ENCODE measurements around the gene NDUFB10. TPM values are rescaled to one million over a fixed set of nuclear protein-coding genes. Genes with fewer than 3 reads are reported as not detected.
"Not testable (repeated sequence)": the region's sequence is repeated elsewhere in the genome, so short reads cannot be mapped to it uniquely, and the experiment has no call there.

NDUFB10 gene
- total and polyA plus RNA-seq, 2 donors (not counting 1 experiment from before 2014, with no cell fraction given), result 123 to 149 TPM

DNA sequence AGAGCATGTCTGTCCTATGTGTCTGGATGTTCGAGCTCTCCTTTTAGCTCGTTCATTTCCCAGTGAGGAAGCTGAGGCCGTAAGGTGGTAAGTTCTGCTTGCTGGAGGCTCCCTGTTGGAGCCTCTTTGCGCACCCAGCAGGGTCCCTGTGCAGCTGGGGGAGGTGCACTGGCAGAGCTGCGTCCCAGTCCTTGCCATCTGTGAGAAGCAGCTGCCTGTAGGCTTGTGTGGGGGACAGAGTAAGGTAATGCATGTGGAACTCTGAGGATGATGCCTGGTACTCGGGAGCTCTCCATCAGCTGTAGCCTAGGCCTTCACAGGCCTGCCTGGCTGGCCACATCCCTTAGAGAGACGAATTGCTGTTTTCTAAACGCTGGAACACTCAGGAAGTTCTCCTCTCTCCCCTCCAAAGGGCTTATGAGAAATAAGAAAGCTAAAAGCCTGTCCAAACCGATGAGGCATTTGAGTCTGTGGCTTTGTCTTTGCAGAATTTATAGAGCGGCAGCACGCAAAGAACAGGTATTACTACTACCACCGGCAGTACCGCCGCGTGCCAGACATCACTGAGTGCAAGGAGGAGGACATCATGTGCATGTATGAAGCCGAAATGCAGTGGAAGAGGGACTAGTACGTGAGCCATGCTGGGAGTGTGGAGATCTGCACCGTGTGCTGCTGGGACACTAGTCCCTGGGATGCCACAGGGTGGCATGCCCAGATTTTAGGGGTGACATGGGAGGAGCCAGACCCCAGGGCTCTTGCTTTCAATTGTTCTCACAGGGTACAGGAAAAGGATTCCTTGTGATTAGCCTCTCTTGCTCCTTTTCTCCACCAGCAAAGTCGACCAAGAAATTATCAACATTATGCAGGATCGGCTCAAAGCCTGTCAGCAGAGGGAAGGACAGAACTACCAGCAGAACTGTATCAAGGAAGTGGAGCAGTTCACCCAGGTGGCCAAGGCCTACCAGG lies 1.6 kb downstream of the NDUFB10 start:
- no peaks in the 10 kb centered on the region for H4K20me1 ChIP-seq (ENCODE audit: control insufficient read depth, extremely low read depth, insufficient read depth, low read length)
- peaks cover 9% of the 10 kb centered on the region for H3K4me1 ChIP-seq (ENCODE audit: control insufficient read depth, extremely low read depth, insufficient read depth, low read length)
- DNase-seq (ENCODE audit: low read depth in 2 of 2), result peak; percentile 48 to 49
- peaks cover 51% of the 10 kb centered on the region for H3K79me2 ChIP-seq (ENCODE audit: control insufficient read depth, insufficient read depth, low read length)
- no peak for TF ChIP-seq EZH2 (IDR thresholded peaks at IDR 0.05; ENCODE audit: low read length, missing control alignments)
- TF ChIP-seq, protein P1, sequence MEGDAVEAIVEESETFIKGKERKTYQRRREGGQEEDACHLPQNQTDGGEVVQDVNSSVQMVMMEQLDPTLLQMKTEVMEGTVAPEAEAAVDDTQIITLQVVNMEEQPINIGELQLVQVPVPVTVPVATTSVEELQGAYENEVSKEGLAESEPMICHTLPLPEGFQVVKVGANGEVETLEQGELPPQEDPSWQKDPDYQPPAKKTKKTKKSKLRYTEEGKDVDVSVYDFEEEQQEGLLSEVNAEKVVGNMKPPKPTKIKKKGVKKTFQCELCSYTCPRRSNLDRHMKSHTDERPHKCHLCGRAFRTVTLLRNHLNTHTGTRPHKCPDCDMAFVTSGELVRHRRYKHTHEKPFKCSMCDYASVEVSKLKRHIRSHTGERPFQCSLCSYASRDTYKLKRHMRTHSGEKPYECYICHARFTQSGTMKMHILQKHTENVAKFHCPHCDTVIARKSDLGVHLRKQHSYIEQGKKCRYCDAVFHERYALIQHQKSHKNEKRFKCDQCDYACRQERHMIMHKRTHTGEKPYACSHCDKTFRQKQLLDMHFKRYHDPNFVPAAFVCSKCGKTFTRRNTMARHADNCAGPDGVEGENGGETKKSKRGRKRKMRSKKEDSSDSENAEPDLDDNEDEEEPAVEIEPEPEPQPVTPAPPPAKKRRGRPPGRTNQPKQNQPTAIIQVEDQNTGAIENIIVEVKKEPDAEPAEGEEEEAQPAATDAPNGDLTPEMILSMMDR (conservative IDR thresholded peaks at IDR 0.05 in 1 of 2, IDR thresholded peaks at IDR 0.05 in 1 of 2; ENCODE audit: low read depth in 1 of 2, low read length in 2 of 2), result no peak
- peak overlapping the region; percentile 72 to 84 (median 80) for H3K4me3 ChIP-seq (replicated peaks in 1 of 4; ENCODE audit: control extremely low read depth in 1 of 4, insufficient read depth in 1 of 4, low read depth in 3 of 4, low read length in 4 of 4)
- H3K27ac ChIP-seq (ENCODE audit: insufficient read depth, low read length), result no peak overlapping the region
- no peaks in the 10 kb centered on the region for H3K9me3 ChIP-seq (ENCODE audit: control insufficient read depth, insufficient read depth, low read depth, low read length)
- H3K4me2 ChIP-seq (ENCODE audit: extremely low read depth, insufficient read depth, low read length), result peak overlapping the region; percentile 93
- no peak overlapping the region for H3K9ac ChIP-seq (ENCODE audit: insufficient read depth, low read length)
- peaks cover 26% of the 10 kb centered on the region for H3K36me3 ChIP-seq (ENCODE audit: control insufficient read depth, insufficient read depth, low read length)
- no peak overlapping the region for H2AFZ ChIP-seq (ENCODE audit: low read length)
- H3K27me3 ChIP-seq (ENCODE audit: control insufficient read depth, insufficient read depth, low read length), result no peaks in the 10 kb centered on the region

DNA sequence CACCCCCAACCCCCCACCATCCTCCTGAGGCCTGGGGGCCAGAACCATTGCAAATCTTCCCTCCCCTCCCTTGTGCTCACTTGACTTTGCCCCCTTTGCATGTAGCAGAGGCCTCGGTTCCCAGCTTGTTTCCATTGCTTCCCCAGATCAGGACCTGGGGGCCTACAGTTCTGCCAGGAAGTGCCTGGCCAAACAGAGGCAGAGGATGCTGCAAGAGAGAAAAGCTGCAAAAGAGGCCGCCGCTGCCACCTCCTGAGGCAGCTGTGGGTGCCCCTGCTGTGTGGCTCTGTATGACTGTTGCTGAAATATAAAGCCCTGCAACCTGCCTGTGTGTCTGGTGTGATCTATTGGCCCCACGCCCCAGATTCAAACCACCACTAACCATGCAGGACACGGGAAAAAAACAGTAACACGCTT lies 2.3 kb downstream of the NDUFB10 start:
- no peak overlapping the region for H2AFZ ChIP-seq (ENCODE audit: low read length)
- no peak overlapping the region for H3K9ac ChIP-seq (ENCODE audit: insufficient read depth, low read length)
- peaks cover 9% of the 10 kb centered on the region for H3K4me1 ChIP-seq (ENCODE audit: control insufficient read depth, extremely low read depth, insufficient read depth, low read length)
- no peak for DNase-seq (ENCODE audit: low read depth in 2 of 2)
- no peak overlapping the region for H3K4me2 ChIP-seq (ENCODE audit: extremely low read depth, insufficient read depth, low read length)
- no peak overlapping the region for H3K27ac ChIP-seq (ENCODE audit: insufficient read depth, low read length)
- peaks cover 52% of the 10 kb centered on the region for H3K79me2 ChIP-seq (ENCODE audit: control insufficient read depth, insufficient read depth, low read length)
- no peak overlapping the region for H3K4me3 ChIP-seq (replicated peaks in 1 of 4; ENCODE audit: control extremely low read depth in 1 of 4, insufficient read depth in 1 of 4, low read depth in 3 of 4, low read length in 4 of 4)
- no peaks in the 10 kb centered on the region for H4K20me1 ChIP-seq (ENCODE audit: control insufficient read depth, extremely low read depth, insufficient read depth, low read length)
- H3K27me3 ChIP-seq (ENCODE audit: control insufficient read depth, insufficient read depth, low read length), result no peaks in the 10 kb centered on the region
- no peak for TF ChIP-seq EZH2 (IDR thresholded peaks at IDR 0.05; ENCODE audit: low read length, missing control alignments)
- TF ChIP-seq, protein P1 (conservative IDR thresholded peaks at IDR 0.05 in 1 of 2, IDR thresholded peaks at IDR 0.05 in 1 of 2; ENCODE audit: low read depth in 1 of 2, low read length in 2 of 2), result no peak
- H3K9me3 ChIP-seq (ENCODE audit: control insufficient read depth, insufficient read depth, low read depth, low read length), result no peaks in the 10 kb centered on the region
- peaks cover 26% of the 10 kb centered on the region for H3K36me3 ChIP-seq (ENCODE audit: control insufficient read depth, insufficient read depth, low read length)

DNA sequence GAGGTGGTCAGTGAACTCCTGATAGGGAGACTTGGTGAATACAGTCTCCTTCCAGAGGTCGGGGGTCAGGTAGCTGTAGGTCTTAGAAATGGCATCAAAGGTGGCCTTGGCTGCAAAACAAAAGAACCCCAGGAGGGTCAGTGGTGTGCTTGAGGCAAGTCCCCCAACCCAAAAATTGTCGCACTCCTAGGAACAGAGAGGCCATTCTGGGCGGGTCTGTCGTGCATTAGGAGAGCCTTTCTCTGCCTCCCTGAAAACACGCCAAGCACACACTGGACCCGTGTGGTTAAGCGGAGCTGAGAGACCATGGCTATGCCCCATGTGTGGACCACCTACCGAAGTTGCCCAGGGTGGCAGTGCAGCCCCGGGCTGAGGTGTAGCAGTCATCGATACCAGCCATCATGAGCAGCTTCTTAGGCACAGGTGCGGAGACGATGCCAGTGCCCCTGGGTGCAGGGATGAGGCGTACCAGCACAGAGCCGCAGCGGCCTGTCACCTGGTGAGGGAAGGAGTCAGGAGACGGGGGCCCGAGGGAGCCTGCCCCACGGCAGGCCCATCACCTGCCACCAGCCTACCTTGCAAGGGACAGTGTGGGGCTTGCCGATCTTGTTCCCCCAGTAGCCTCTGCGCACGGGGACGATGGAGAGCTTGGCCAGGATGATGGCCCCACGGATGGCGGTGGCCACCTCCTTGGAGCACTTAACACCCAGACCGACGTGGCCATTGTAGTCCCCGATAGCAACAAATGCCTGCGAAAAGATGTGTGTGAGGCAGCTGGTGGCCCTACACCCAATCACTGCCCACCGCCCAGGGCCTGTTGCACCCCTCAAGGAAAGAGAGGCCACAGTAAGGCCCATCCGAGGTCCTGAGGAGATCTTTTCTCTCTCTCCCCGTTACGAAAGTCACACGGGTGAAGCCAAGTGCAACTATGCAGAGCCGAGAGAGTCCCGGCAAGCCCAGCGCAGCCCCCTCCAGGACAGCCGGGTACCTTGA lies 3.1 kb downstream of the NDUFB10 start:
- not testable (repeated sequence) for H3K4me1 ChIP-seq (ENCODE audit: control insufficient read depth, extremely low read depth, insufficient read depth, low read length); H4K20me1 ChIP-seq (ENCODE audit: control insufficient read depth, extremely low read depth, insufficient read depth, low read length); H3K9me3 ChIP-seq (ENCODE audit: control insufficient read depth, insufficient read depth, low read depth, low read length); H3K27me3 ChIP-seq (ENCODE audit: control insufficient read depth, insufficient read depth, low read length); H2AFZ ChIP-seq (ENCODE audit: low read length); DNase-seq (ENCODE audit: low read depth in 2 of 2); H3K27ac ChIP-seq (ENCODE audit: insufficient read depth, low read length); H3K9ac ChIP-seq (ENCODE audit: insufficient read depth, low read length)
- H3K79me2 ChIP-seq (ENCODE audit: control insufficient read depth, insufficient read depth, low read length), result peaks cover 52% of the 10 kb centered on the region
- peak overlapping the region; percentile 85 for H3K4me2 ChIP-seq (ENCODE audit: extremely low read depth, insufficient read depth, low read length)
- peaks cover 26% of the 10 kb centered on the region for H3K36me3 ChIP-seq (ENCODE audit: control insufficient read depth, insufficient read depth, low read length)
- peak overlapping the region; percentile 79 to 99 (median 86) for H3K4me3 ChIP-seq (replicated peaks in 1 of 4; ENCODE audit: control extremely low read depth in 1 of 4, insufficient read depth in 1 of 4, low read depth in 3 of 4, low read length in 4 of 4)
